ENCODE data around the gene ESPL1.

- TF ChIP-seq EZH2phosphoT487 (IDR thresholded peaks at IDR 0.05; ENCODE audit: insufficient read depth, low read depth) (no peak), EZH2 (IDR thresholded peaks at IDR 0.05; ENCODE audit: insufficient read depth, poor library complexity, severe bottlenecking) (no peak)
These were observed 35.2 kb upstream of the ESPL1 start for GRCh38 chr12:53232646-53233461.
